Endothelial cell of umbilical vein (primary cell): ENCODE measurements around the gene AK6. TPM values are rescaled to one million over a fixed set of nuclear protein-coding genes. Genes with fewer than 3 reads are reported as not detected.

Source experiments
- BruUV-seq: library from RNA; stranded (reverse); fragments of 400-500 nt; replicated peaks from 2 replicates; lab custom pipeline; 2021; lab: Mats Ljungman, UMichigan
- CTCF ChIA-PET: fragments of 300-600, 350-600 bp; sonication (Branson Sonifier 250); formaldehyde crosslinking; loops from one replicate; lab custom pipeline; 2021; ENCODE audit warnings: antibody characterized with exemption, inconsistent platforms; lab: Charles Lee
- POLR2A ChIA-PET: fragments of 300-600, 350-600 bp; sonication (Branson Sonifier 250); formaldehyde crosslinking; loops from one replicate; lab custom pipeline; 2021; ENCODE audit warnings: antibody characterized with exemption, inconsistent platforms; lab: Charles Lee
- DNase-seq: peaks from one replicate; pipeline ENCODE4 v3.0.0-alpha.2; 2011; ENCODE audit warnings: low read depth, low spot score
- FAIRE-seq: peaks from 2 replicates; lab custom pipeline; 2011; peaks lifted over from hg19 to GRCh38; lab: Jason Lieb, UNC
- H2AFZ ChIP-seq: 2 replicates; pipeline ENCODE4 v1.6.0; 2012; ENCODE audit warnings: low read depth, low read length, control low read depth, inconsistent platforms
- H3K27ac ChIP-seq: 2 replicates; pipeline ENCODE4 v1.5.1; 2011; ENCODE audit warnings: low read depth, mild to moderate bottlenecking, control low read depth, low read length, moderate library complexity; ENCODE audit not compliant: insufficient read depth
- H3K27me3 ChIP-seq, 2 experiments: 2 replicates each; pipeline versions ENCODE4 v1.6.0 to v1.6.1; 2011; ENCODE audit warnings: low read length in 2 of 2, mixed read lengths in 1 of 2; ENCODE audit not compliant: control insufficient read depth in 2 of 2, insufficient read depth in 2 of 2
- H3K36me3 ChIP-seq, 2 experiments: 2 replicates in 1 of 2; 3 replicates in 1 of 2; pipeline ENCODE4 v1.5.1; 2011; ENCODE audit warnings: low read length in 2 of 2, mild to moderate bottlenecking in 1 of 2, moderate library complexity in 1 of 2; ENCODE audit not compliant: control insufficient read depth in 2 of 2, insufficient read depth in 2 of 2; ENCODE audit errors: extremely low read depth in 1 of 2
- H3K4me1 ChIP-seq: 3 replicates; pipeline ENCODE4 v1.5.1; 2011; ENCODE audit warnings: mild to moderate bottlenecking, low read length; ENCODE audit not compliant: control insufficient read depth, insufficient read depth; ENCODE audit errors: extremely low read depth
- H3K4me2 ChIP-seq: 2 replicates; pipeline ENCODE4 v1.6.1; 2011; ENCODE audit warnings: low read length, control low read depth, mixed read lengths; ENCODE audit not compliant: insufficient read depth
- H3K4me3 ChIP-seq, 3 experiments: fragments of 200-600 bp in 1 of 3; sonication (generic), shearing (Covaris generic) in 1 of 3; replicated peaks in 1 of 3; 2 replicates each; pipeline ENCODE4 v1.5.1; 2011 to 2016; ENCODE audit warnings: control low read depth in 3 of 3, low read length in 3 of 3, mild to moderate bottlenecking in 2 of 3, inconsistent platforms in 1 of 3, low read depth in 1 of 3, moderate library complexity in 1 of 3; ENCODE audit not compliant: insufficient read depth in 1 of 3
- H3K79me2 ChIP-seq: 2 replicates; pipeline ENCODE4 v1.6.0; 2012; ENCODE audit warnings: low read length, inconsistent platforms; ENCODE audit not compliant: control insufficient read depth, insufficient read depth
- H3K9ac ChIP-seq: replicated peaks from 2 replicates; pipeline ENCODE3; 2011; ENCODE audit warnings: low read length, control low read depth; ENCODE audit not compliant: insufficient read depth; ENCODE audit errors: extremely low read depth
- H3K9me1 ChIP-seq: replicated peaks from 3 replicates; pipeline ENCODE4 v1.6.0; 2011; ENCODE audit warnings: mild to moderate bottlenecking, low read length; ENCODE audit not compliant: control insufficient read depth, insufficient read depth; ENCODE audit errors: extremely low read depth
- H3K9me3 ChIP-seq: replicated peaks from 2 replicates; pipeline ENCODE4 v1.5.1; 2012; ENCODE audit warnings: low read length, inconsistent platforms; ENCODE audit not compliant: control insufficient read depth, insufficient read depth
- H4K20me1 ChIP-seq: replicated peaks from 2 replicates; pipeline ENCODE3; 2011; ENCODE audit warnings: mild to moderate bottlenecking, low read length; ENCODE audit not compliant: control insufficient read depth, insufficient read depth; ENCODE audit errors: extremely low read depth
- EZH2 ChIP-seq: IDR thresholded peaks from 2 replicates; pipeline ENCODE4 v1.6.1; 2012; ENCODE audit warnings: borderline replicate concordance, low read depth, mild to moderate bottlenecking, moderate library complexity, low read length, inconsistent platforms; ENCODE audit not compliant: severe bottlenecking
- FOS ChIP-seq: IDR thresholded peaks from 2 replicates; pipeline ENCODE4 v1.6.1; 2011; ENCODE audit warnings: mild to moderate bottlenecking, low read length, moderate library complexity, borderline replicate concordance; ENCODE audit not compliant: insufficient read depth
- GATA2 ChIP-seq: IDR thresholded peaks from 2 replicates; pipeline ENCODE4 v1.7.0; 2011; ENCODE audit warnings: low read depth, mild to moderate bottlenecking, moderate library complexity, mixed read lengths, low read length; ENCODE audit not compliant: insufficient read length, insufficient read depth
- JUN ChIP-seq: IDR thresholded peaks from 2 replicates; pipeline ENCODE4 v1.6.1; 2011; ENCODE audit warnings: borderline replicate concordance, low read depth; ENCODE audit not compliant: insufficient read length, insufficient read depth
- MAX ChIP-seq: IDR thresholded peaks from 2 replicates; pipeline ENCODE4 v1.6.1; 2011; ENCODE audit not compliant: insufficient read depth, insufficient read length
- MYC ChIP-seq: IDR thresholded peaks from one replicate; pipeline ENCODE4 v1.6.1; 2011; ENCODE audit warnings: mild to moderate bottlenecking, low read depth, low read length
- POLR2A ChIP-seq: IDR thresholded peaks from 2 replicates; pipeline ENCODE4 v1.6.1; 2012; ENCODE audit warnings: low read depth, mild to moderate bottlenecking, control low read depth, low read length
- POLR2AphosphoS5 ChIP-seq: IDR thresholded peaks from 2 replicates; pipeline ENCODE4 v1.6.1; 2012; ENCODE audit warnings: low read depth, mild to moderate bottlenecking, control low read depth, low read length, moderate library complexity; ENCODE audit not compliant: insufficient read depth
- dilution Hi-C: fragments of 300-500 bp; cut with MboI; formaldehyde crosslinking; loops from one replicate; pipeline ENCODE4 v1.15.0; 2019; ENCODE audit warnings: low sequenced_read_pairs; ENCODE audit not compliant: extremely low pct_ligation_motif_present
- intact Hi-C: fragments of 100-400 bp; cut with micrococcal nuclease; formaldehyde crosslinking; loops from one replicate; pipeline ENCODE4 v1.10.0; 2022
- polyA plus RNA-seq, 4 experiments: library from polyadenylated mRNA; depleted of rRNA in 3 of 4; stranded (reverse) in 3 of 4; unstranded in 1 of 4; fragments of >200 nt; gene quantifications; 2 replicates each; pipeline versions ENCODE4 v1.2.1 to v1.2.3, GENCODE V29; 2011 to 2012; ENCODE audit warnings: missing spikeins in 1 of 4
- total RNA-seq: library from RNA; stranded (reverse); gene quantifications from 2 replicates; pipeline ENCODE4 v1.2.3, GENCODE V29; 2021
- TF ChIP-seq, protein P1 (sequence below), 2 donors: IDR thresholded peaks; 1 replicate in 1 of 2; 2 replicates in 1 of 2; pipeline ENCODE4 v1.5.1; 2011; ENCODE audit warnings: low read length in 2 of 2, mild to moderate bottlenecking in 2 of 2, moderate library complexity in 2 of 2, control low read depth in 1 of 2, inconsistent platforms in 1 of 2, low read depth in 1 of 2; ENCODE audit not compliant: insufficient read depth in 1 of 2; ENCODE audit errors: extremely low read depth in 1 of 2

Gene AK6
- total and polyA plus RNA-seq, 2 donors (not counting 3 experiments of a cell fraction or from before 2014, with no cell fraction given) = 13.2 to 30.1 TPM

DNA sequence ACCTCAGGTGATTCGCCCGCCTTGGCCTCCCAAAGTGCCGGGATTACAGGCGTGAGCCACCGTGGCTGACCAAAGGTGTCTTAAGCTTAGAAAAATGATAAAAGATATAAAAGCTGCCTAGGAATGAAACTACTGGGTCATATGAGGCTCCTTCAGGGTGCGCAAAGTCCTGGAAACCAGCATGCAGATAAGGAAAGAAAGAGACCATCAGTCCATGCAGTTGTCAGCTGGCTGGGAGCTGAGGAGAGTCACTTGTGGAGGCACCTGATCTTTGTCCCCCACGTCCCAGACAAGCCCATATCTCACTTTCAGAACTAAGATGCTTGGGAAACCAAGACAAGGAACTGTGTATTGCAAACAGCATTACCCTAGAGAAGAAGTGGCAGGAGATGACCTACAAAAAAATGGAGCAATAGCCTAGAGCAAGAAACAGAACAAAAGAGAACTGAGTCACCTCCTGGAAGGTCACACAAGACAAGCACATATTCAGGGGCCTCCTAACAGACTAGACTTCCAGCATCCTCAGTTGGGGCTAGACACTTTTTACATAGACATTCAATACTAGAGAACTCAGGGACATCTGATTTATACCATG lies 33.9 kb downstream of the AK6 start:
- Histone ChIP-seq H3K4me2 (no peak overlapping the region), H2AFZ (peak overlapping the region; percentile 1), H3K4me3 (no peak overlapping the region), H3K9me3 (no peaks in the 10 kb centered on the region), H3K4me1 (peaks cover 7% of the 10 kb centered on the region), H3K27ac (no peak overlapping the region), H3K27me3 (no peaks in the 10 kb centered on the region), H3K36me3 (no peaks in the 10 kb centered on the region), H3K9ac (no peak overlapping the region), H3K79me2 (no peaks in the 10 kb centered on the region), H4K20me1 (no peaks in the 10 kb centered on the region), H3K9me1 (no peaks in the 10 kb centered on the region)
- intact Hi-C loops (loop anchor here (2.0 kb wide), 2 partner anchors 33 to 101 kb away; partner anchors contain the start of genes AK6, CDK7, RAD17 and TAF9), dilution Hi-C loops (no loop called here)
- ChIA-PET CTCF (interaction anchor here (0.9 to 4.5 kb wide), 16 partner anchors 8 to 292 kb away, joined by 3 to 47 read pairs (median 5); partner anchors contain the start of genes CCNB1 and SLC30A5), POLR2A (no interaction called here)
- no peak for FAIRE-seq
- TF ChIP-seq, protein P1, sequence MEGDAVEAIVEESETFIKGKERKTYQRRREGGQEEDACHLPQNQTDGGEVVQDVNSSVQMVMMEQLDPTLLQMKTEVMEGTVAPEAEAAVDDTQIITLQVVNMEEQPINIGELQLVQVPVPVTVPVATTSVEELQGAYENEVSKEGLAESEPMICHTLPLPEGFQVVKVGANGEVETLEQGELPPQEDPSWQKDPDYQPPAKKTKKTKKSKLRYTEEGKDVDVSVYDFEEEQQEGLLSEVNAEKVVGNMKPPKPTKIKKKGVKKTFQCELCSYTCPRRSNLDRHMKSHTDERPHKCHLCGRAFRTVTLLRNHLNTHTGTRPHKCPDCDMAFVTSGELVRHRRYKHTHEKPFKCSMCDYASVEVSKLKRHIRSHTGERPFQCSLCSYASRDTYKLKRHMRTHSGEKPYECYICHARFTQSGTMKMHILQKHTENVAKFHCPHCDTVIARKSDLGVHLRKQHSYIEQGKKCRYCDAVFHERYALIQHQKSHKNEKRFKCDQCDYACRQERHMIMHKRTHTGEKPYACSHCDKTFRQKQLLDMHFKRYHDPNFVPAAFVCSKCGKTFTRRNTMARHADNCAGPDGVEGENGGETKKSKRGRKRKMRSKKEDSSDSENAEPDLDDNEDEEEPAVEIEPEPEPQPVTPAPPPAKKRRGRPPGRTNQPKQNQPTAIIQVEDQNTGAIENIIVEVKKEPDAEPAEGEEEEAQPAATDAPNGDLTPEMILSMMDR (IDR thresholded peaks at IDR 0.05; ENCODE audit: extremely low read depth in 1 of 2, insufficient read depth in 1 of 2, low read depth in 1 of 2, low read length in 2 of 2) = no peak
- TF ChIP-seq JUN (no peak), POLR2A (no peak), FOS (no peak), GATA2 (no peak), EZH2 (no peak), MYC (no peak), MAX (no peak), POLR2AphosphoS5 (no peak)
- no peak for DNase-seq
- BruUV-seq = no TSS peak
